22Rv1 (cell line): ENCODE data around the gene TNNI3K.

Experiments used
- H3K27ac ChIP-seq: fragments of 450-650 bp; 2 replicates; pipeline ENCODE4 v1.5.1; 2017
- CTCF ChIP-seq: fragments of 450-650 bp; IDR thresholded peaks from 2 replicates; pipeline ENCODE4 v1.5.1; 2017; ENCODE audit warnings: mild to moderate bottlenecking
- ZFX ChIP-seq: fragments of 450-650 bp; IDR thresholded peaks from 2 replicates; pipeline ENCODE4 v1.6.1; 2017; ENCODE audit warnings: antibody characterized with exemption, borderline replicate concordance

Gene TNNI3K

GRCh38 chr1:74463333-74463988 is 228.3 kb downstream of the TNNI3K start:
- TF ChIP-seq CTCF (no peak), ZFX (no peak)
- H3K27ac ChIP-seq, result no peak overlapping the region

- H3K27ac ChIP-seq, result no peak overlapping the region
Measured at GRCh38 chr1:74464037-74464436, 228.8 kb downstream of the TNNI3K start.

GRCh38 chr1:74465193-74465681 is 230.1 kb downstream of the TNNI3K start:
- TF ChIP-seq ZFX (no peak), CTCF (no peak)
- no peak overlapping the region for H3K27ac ChIP-seq

More at GRCh38 chr1:74464037-74464436, 228.8 kb downstream of the TNNI3K start:
- no peak for TF ChIP-seq ZFX
- TF ChIP-seq CTCF, result no peak

- H3K27ac ChIP-seq, result no peak overlapping the region
- no peak for TF ChIP-seq ZFX
- no peak for TF ChIP-seq CTCF
Measured at GRCh38 chr1:74467786-74468377, 232.7 kb downstream of the TNNI3K start.

GRCh38 chr1:74468982-74469603 is 233.9 kb downstream of the TNNI3K start:
- no peak overlapping the region for H3K27ac ChIP-seq
- TF ChIP-seq ZFX (no peak), CTCF (peak; percentile 77)

GRCh38 chr1:74470251-74470650 is 235.1 kb downstream of the TNNI3K start:
- H3K27ac ChIP-seq, result no peak overlapping the region
- TF ChIP-seq ZFX, result no peak
- TF ChIP-seq CTCF, result no peak

GRCh38 chr1:74470936-74471335 is 235.7 kb downstream of the TNNI3K start:
- TF ChIP-seq ZFX (no peak), CTCF (no peak)
- H3K27ac ChIP-seq, result no peak overlapping the region
